ENCODE data around the gene ABT1. TPM values are rescaled to one million over a fixed set of nuclear protein-coding genes. Genes with fewer than 3 reads are reported as not detected.

ABT1 gene
- total and polyA plus RNA-seq, 4 donors: 13.4 to 20.9 (median 16.9) TPM

DNA sequence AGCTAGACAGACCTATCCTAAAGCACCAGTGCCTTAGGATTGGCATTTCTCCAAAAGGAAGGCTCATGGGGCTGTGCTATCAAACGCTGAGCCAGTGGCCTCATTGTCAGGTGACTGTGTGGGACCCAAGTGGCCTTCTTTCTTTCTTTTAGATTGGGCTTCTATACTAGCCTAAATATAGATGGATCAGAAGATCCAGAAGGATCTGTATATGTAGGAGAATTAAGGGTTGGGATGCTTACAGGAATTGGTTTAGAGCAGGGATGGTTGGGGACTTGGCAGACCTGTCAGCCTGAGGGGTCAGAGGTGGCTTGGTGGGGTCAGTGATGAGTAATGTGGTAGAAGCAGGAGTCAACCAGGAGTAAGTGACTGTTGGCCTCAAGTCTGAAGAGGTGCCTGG is 14.8 kb downstream of the ABT1 start:
- no peak overlapping the region for H3K27ac ChIP-seq (ENCODE audit: low read depth in 1 of 2, low read length in 1 of 2)
- H3K36me3 ChIP-seq (ENCODE audit: control insufficient read depth in 4 of 4, insufficient read depth in 4 of 4, low read length in 4 of 4): no peaks in the 10 kb centered on the region
- ATAC-seq (ENCODE audit: insufficient read depth, low FRiP score): no peak
- H3K27me3 ChIP-seq (ENCODE audit: control insufficient read depth in 3 of 3, insufficient read depth in 3 of 3, low read length in 2 of 3): peaks cover 0 to 46% (median 33%) of the 10 kb centered on the region in 3 donors
- H3K9me3 ChIP-seq (ENCODE audit: control insufficient read depth in 4 of 4, insufficient read depth in 3 of 4, low read length in 3 of 4): no peaks in the 10 kb centered on the region
- WGBS, 2 donors: 53 to 56% methylated on average over 1 of the region's 1 CpG
- peaks cover 0 to 11% (median 0%) of the 10 kb centered on the region in 5 donors for H3K4me1 ChIP-seq (ENCODE audit: control insufficient read depth in 5 of 5, insufficient read depth in 5 of 5, low read length in 5 of 5)
- no peak for TF ChIP-seq CTCF (IDR thresholded peaks at IDR 0.05; ENCODE audit: control extremely low read depth, extremely low read depth)
- no peak for DNase-seq
- no peak overlapping the region for H3K9ac ChIP-seq (ENCODE audit: insufficient read depth in 1 of 2, low read length in 2 of 2)
- H3K4me3 ChIP-seq: no peak overlapping the region

DNA sequence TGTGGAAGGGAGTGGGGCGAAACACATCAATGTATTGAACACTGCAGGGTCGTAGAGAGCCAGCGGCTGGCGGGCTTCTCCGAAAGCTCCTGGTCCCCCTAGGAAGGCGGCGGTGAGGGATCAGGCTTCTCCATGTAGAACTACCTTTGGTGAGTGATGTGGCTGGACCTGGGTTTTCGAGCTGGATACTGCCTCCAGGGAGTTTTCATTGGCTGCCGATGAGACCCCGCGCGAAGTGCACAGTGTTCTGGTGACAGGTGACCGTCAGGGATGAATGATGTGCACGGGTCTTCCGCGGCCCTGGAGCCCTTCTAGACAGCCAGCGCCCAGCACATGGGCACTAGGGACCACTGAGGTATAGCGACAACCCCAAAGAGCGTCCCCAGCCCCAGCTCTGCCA is 16.4 kb downstream of the ABT1 start:
- Histone ChIP-seq H3K9me3 (ENCODE audit: control insufficient read depth in 4 of 4, insufficient read depth in 3 of 4, low read length in 3 of 4) (no peaks in the 10 kb centered on the region), H3K9ac (ENCODE audit: insufficient read depth in 1 of 2, low read length in 2 of 2) (no peak overlapping the region), H3K27me3 (ENCODE audit: control insufficient read depth in 3 of 3, insufficient read depth in 3 of 3, low read length in 2 of 3) (peaks cover 0 to 46% (median 33%) of the 10 kb centered on the region in 3 donors), H3K36me3 (ENCODE audit: control insufficient read depth in 4 of 4, insufficient read depth in 4 of 4, low read length in 4 of 4) (no peaks in the 10 kb centered on the region), H3K4me1 (ENCODE audit: control insufficient read depth in 5 of 5, insufficient read depth in 5 of 5, low read length in 5 of 5) (peaks cover 0 to 11% (median 0%) of the 10 kb centered on the region in 5 donors), H3K27ac (ENCODE audit: low read depth in 1 of 2, low read length in 1 of 2) (no peak overlapping the region), H3K4me3 (no peak overlapping the region)
- TF ChIP-seq CTCF (IDR thresholded peaks at IDR 0.05; ENCODE audit: control extremely low read depth, extremely low read depth): no peak
- ATAC-seq (ENCODE audit: insufficient read depth, low FRiP score) (no peak), DNase-seq (no peak)
- 43 to 50% methylated on average over 19 of the region's 19 CpGs for WGBS, 2 donors

DNA sequence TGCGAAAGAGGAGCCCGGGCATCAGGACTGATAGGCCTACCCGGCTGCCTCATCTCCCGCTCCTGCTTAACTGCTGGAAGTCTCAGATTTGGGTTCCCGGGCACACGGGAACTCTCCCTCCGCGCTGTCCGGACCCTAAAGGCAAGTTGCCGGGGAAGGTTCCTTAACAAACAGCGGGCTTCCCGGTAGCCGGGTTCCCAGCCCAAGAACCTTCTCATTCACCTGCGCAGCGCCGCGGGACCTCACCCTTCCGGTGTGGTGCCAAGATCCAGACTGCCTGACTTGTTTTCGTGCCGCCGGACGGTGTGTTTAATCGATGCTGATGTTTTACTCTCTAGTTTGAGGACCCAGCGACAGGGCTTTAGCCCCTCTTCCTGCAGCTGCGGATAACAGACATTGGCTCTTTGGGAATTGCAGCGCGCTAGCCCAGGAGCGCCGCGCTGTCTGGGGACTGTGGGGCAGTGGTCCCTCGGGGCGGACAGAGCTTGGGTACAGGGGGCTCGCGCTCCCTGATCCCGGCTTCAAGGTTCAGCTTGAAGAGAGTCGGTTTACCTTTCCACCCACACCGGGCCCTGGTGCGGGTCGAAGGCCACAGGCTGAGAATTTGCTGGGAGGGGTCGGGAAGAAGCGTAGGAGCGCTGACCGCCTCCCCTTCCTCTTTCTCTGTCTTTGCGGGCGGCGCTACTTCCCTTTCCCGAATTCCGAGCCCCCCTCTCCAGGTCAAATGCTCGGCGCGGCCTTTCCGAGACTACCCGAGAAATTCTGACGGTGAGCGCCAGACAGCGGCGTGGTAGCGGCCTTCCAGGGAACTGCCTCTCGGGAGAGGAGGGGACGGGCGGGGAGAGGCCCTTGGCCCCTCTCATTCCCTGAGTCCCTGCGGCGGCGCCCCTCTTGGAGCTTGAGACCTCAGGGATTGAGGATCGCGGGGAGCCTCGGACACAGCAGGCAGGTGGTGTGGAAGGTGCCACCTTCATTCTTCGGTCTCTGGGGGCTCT is 17.2 kb downstream of the ABT1 start:
- H3K36me3 ChIP-seq (ENCODE audit: control insufficient read depth in 4 of 4, insufficient read depth in 4 of 4, low read length in 4 of 4): no peaks in the 10 kb centered on the region
- TF ChIP-seq CTCF (IDR thresholded peaks at IDR 0.05; ENCODE audit: control extremely low read depth, extremely low read depth): no peak
- no peak overlapping the region for H3K4me3 ChIP-seq
- H3K9ac ChIP-seq (ENCODE audit: insufficient read depth in 1 of 2, low read length in 2 of 2): no peak overlapping the region
- peaks cover 0 to 46% (median 33%) of the 10 kb centered on the region in 3 donors for H3K27me3 ChIP-seq (ENCODE audit: control insufficient read depth in 3 of 3, insufficient read depth in 3 of 3, low read length in 2 of 3)
- H3K4me1 ChIP-seq (ENCODE audit: control insufficient read depth in 5 of 5, insufficient read depth in 5 of 5, low read length in 5 of 5): peaks cover 0 to 11% (median 0%) of the 10 kb centered on the region in 5 donors
- 3 to 5% methylated on average over 68 of the region's 68 CpGs for WGBS, 2 donors
- ATAC-seq (ENCODE audit: insufficient read depth, low FRiP score) (no peak), DNase-seq (peak in 2 of 3 donors; percentile 13 to 40)
- H3K27ac ChIP-seq (ENCODE audit: low read depth in 1 of 2, low read length in 1 of 2): no peak overlapping the region
- no peaks in the 10 kb centered on the region for H3K9me3 ChIP-seq (ENCODE audit: control insufficient read depth in 4 of 4, insufficient read depth in 3 of 4, low read length in 3 of 4)
